Measurements from ENCODE around the gene CAPN5. TPM values are rescaled to one million over a fixed set of nuclear protein-coding genes. Genes with fewer than 3 reads are reported as not detected.

Gene CAPN5
- total RNA-seq, 1 experiment from 2014 or later: 0.26 TPM

- BruUV-seq (replicated peaks): no TSS peak
- ChIA-PET POLR2A (no interaction called here), CTCF (interaction anchor here (1.2 to 5.9 kb wide), 2 partner anchors 11 to 417 kb away, joined by 4 to 34 read pairs; partner anchors contain the start of gene MYO7A)
- no peak overlapping the region for H3K27ac Mint-ChIP-seq (ENCODE audit: low read depth, unreplicated experiment)
- intact Hi-C loops (cut with micrococcal nuclease): no loop called here
- no peaks in the 10 kb centered on the region for H3K27me3 Mint-ChIP-seq (ENCODE audit: insufficient read depth, unreplicated experiment)
- H3K9me3 Mint-ChIP-seq (ENCODE audit: unreplicated experiment): no peaks in the 10 kb centered on the region
- no peak for TF ChIP-seq CTCF (IDR thresholded peaks at IDR 0.05; ENCODE audit: unreplicated experiment)
- DNase-seq (ENCODE audit: unreplicated experiment): no peak
- H3K4me3 Mint-ChIP-seq (ENCODE audit: unreplicated experiment): no peak overlapping the region
- H3K4me1 Mint-ChIP-seq (ENCODE audit: insufficient read depth, unreplicated experiment): no peaks in the 10 kb centered on the region
- H3K36me3 Mint-ChIP-seq (ENCODE audit: insufficient read depth, unreplicated experiment): no peaks in the 10 kb centered on the region
Measured at GRCh38 chr11:77139201-77139600, 72.4 kb downstream of the CAPN5 start.

- DNase-seq (ENCODE audit: unreplicated experiment): no peak
- H3K27ac Mint-ChIP-seq (ENCODE audit: low read depth, unreplicated experiment): no peak overlapping the region
- TF ChIP-seq CTCF (IDR thresholded peaks at IDR 0.05; ENCODE audit: unreplicated experiment): no peak
- H3K4me3 Mint-ChIP-seq (ENCODE audit: unreplicated experiment): no peak overlapping the region
- H3K36me3 Mint-ChIP-seq (ENCODE audit: insufficient read depth, unreplicated experiment): no peaks in the 10 kb centered on the region
- POLR2A ChIA-PET: no interaction called here
- H3K4me1 Mint-ChIP-seq (ENCODE audit: insufficient read depth, unreplicated experiment): no peaks in the 10 kb centered on the region
- intact Hi-C loops (cut with micrococcal nuclease): no loop called here
- no TSS peak for BruUV-seq (replicated peaks)
- CTCF ChIA-PET: interaction anchor here (0.9 to 5.9 kb wide), 4 partner anchors 13 to 418 kb away, joined by 4 to 34 read pairs (median 5); partner anchors contain the start of gene MYO7A
- no peaks in the 10 kb centered on the region for H3K9me3 Mint-ChIP-seq (ENCODE audit: unreplicated experiment)
- no peaks in the 10 kb centered on the region for H3K27me3 Mint-ChIP-seq (ENCODE audit: insufficient read depth, unreplicated experiment)
Measured at GRCh38 chr11:77140231-77140851, 73.6 kb downstream of the CAPN5 start.

GRCh38 chr11:77141034-77141433, 74.3 kb downstream of the CAPN5 start:
- no TSS peak for BruUV-seq (replicated peaks)
- H3K4me3 Mint-ChIP-seq (ENCODE audit: unreplicated experiment): no peak overlapping the region
- H3K36me3 Mint-ChIP-seq (ENCODE audit: insufficient read depth, unreplicated experiment): no peaks in the 10 kb centered on the region
- no peak for DNase-seq (ENCODE audit: unreplicated experiment)
- H3K27ac Mint-ChIP-seq (ENCODE audit: low read depth, unreplicated experiment): no peak overlapping the region
- no peak for TF ChIP-seq CTCF (IDR thresholded peaks at IDR 0.05; ENCODE audit: unreplicated experiment)
- intact Hi-C loops (cut with micrococcal nuclease): no loop called here
- ChIA-PET POLR2A (no interaction called here), CTCF (interaction anchor here (0.5 to 5.9 kb wide), 4 partner anchors 13 to 354 kb away, joined by 3 to 34 read pairs (median 4); partner anchors contain the start of gene MYO7A)
- H3K9me3 Mint-ChIP-seq (ENCODE audit: unreplicated experiment): no peaks in the 10 kb centered on the region
- H3K27me3 Mint-ChIP-seq (ENCODE audit: insufficient read depth, unreplicated experiment): peaks cover under 1% of the 10 kb centered on the region
- no peaks in the 10 kb centered on the region for H3K4me1 Mint-ChIP-seq (ENCODE audit: insufficient read depth, unreplicated experiment)

GRCh38 chr11:77141475-77141874, 74.7 kb downstream of the CAPN5 start:
- intact Hi-C loops (cut with micrococcal nuclease): no loop called here
- Mint-ChIP-seq H3K27ac (ENCODE audit: low read depth, unreplicated experiment) (no peak overlapping the region), H3K36me3 (ENCODE audit: insufficient read depth, unreplicated experiment) (no peaks in the 10 kb centered on the region), H3K9me3 (ENCODE audit: unreplicated experiment) (no peaks in the 10 kb centered on the region), H3K4me1 (ENCODE audit: insufficient read depth, unreplicated experiment) (no peaks in the 10 kb centered on the region), H3K27me3 (ENCODE audit: insufficient read depth, unreplicated experiment) (peaks cover 5% of the 10 kb centered on the region), H3K4me3 (ENCODE audit: unreplicated experiment) (no peak overlapping the region)
- no peak for TF ChIP-seq CTCF (IDR thresholded peaks at IDR 0.05; ENCODE audit: unreplicated experiment)
- no peak for DNase-seq (ENCODE audit: unreplicated experiment)
- ChIA-PET POLR2A (no interaction called here), CTCF (interaction anchor here (0.5 to 5.9 kb wide), 4 partner anchors 14 to 353 kb away, joined by 3 to 34 read pairs (median 4); partner anchors contain the start of gene MYO7A)
- no TSS peak for BruUV-seq (replicated peaks)
